HG02798 (cell line): ENCODE measurements around the gene BIN1.
A peak's percentile ranks its signal among the peaks of the same experiment; 100 is the strongest.
"Not testable (repeated sequence)": the region's sequence is repeated elsewhere in the genome, so short reads cannot be mapped to it uniquely, and the experiment has no call there.

Source experiments
- ATAC-seq: cut with Tn5 transposase; IDR thresholded peaks from one replicate; pipeline ENCODE4 v1.9.1; 2021; ENCODE audit warnings: mild to moderate bottlenecking; ENCODE audit not compliant: unreplicated experiment, poor library complexity

Gene BIN1

DNA sequence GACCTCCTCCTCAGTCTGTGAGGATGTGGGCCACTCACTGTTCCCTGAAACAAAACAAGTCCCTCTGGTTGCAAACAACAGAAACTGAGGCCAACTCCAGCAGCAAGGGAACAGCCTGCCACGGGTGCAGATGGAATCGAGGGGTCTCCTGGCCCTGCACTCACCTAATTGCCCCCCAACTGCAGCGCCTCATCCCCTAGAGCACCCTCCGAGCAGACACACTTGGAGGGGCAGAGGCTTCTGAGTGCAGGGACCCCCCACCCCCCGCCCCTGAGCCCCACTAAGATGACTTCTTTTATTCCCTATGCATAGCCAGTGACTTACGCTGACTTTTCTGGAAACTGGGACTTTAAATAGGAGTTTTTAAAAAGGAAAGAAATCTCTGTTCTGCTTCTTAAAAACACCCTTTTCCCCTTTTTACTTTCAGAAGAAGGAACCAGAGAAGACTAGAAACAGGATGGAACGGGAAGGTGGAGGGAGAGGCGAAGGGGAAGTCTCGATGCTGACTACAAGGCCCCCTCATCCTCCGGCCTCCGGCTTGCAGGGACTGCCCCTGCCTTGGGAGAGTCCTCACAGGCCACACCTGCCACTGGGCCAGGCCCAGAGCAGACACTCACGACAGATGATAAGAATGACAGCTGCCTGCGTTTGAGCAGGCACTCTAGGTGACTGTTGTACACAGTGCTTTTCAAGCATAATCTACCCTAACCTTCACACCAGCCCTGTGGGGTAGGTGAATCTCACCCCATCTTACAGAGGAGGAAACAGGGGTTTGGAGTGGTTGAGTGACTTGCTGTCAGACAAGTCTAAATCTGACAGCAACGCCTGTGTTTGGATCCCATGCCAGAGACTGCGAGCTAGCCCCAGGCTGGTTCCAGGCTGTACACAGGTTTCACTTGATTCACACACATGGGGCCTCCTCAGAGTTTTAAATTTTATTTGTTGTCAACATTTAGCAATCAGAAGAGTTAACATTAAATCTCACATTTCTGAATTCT lies 28.2 kb upstream of the BIN1 start:
- ATAC-seq = no peak

DNA sequence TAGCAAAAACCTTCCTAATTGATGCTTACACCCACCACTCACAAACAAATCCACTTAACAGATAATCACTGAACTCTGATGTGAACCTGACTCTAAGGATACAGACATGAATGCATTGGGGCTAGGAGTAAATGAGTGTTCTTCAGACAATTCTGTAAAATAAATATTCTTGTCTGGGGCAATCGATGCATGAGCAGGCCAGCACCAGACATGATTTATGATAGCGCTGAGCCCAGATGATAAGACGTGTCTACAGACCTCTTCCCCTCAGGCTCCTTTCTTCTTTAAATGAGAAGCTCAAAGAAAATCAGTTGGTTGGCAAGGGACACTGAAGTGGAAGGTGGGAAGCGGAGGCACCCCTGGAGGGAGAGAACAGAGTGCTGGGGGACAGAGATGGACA lies 27.3 kb upstream of the BIN1 start:
- no peak for ATAC-seq

DNA sequence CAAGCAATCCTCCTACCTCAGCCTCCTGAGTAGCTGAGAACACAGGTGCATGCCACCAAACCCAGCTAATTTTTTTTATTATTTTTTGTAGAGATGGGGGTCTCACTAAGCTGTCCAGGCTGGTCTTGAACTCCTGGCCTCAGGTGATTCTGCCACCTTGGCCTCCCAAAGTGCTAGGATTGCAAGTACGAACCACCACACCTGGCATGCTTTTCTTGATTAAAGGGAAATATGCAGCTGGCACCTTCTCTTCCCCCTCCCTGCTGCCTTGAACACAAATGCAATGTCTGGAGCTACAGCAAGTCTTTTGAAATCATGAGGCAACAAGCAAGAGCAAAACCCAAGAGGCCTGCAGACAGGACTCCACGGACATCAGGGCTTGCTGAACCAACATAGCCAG lies 26.8 kb upstream of the BIN1 start:
- no peak for ATAC-seq

DNA sequence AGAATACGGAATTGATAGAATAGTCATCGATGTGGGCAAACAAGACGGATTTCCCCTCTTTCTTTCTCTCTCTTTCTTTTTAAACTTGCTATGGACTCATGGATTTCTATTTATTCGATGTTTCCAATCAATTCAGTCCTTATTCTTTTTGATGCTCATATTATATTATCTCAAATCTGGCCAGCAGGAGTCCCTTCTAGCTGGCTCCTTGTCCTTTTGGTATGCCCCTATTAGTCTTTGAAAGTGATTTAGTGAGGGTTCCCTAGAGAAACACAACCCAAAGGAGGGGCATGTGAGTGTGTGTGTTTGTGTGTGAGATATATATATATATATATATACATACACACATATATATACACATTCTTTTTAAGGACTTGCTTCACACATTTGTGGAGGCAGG lies 23.5 kb upstream of the BIN1 start:
- ATAC-seq = no peak

DNA sequence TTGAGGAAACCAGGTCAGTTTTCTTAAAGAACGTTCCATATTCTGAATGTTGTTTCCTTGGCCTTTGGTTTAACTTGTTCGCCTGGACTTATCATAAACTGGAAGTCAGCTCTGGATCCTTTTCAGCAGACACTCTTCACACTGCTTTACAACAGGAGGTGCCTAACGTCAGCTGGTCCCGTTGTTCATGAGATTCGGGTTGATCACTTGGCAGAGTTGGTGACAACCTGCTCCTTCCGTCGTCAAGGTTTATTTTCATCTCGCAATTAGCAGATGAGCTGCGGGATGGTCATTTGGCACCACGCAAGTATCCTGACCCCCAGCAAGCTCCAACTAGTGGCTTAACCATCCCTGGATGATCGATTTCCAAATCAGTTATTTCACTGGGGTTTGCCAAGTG lies 23.0 kb upstream of the BIN1 start:
- no peak for ATAC-seq

DNA sequence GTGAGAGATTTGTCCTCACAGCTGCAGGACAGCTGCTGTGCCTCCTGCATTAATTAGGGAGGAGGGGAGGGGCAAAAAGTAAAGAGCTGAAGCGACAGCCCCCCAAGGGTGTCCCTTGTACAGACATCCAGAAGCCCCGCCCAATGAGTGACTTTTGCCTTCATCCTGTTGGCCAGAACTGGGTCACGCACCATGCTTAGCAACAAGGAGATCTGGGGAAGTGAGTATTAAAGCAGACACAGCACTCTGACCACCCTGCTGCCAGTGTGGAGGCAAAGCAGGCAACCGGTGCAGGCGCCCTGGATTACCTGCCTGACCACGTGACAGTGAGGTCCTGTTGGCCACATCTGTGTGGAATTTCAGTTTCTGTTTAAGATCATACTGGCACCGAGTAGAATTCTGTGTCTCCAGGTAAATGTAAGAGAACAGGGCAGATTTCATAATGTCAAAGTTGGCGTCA lies 21.5 kb upstream of the BIN1 start:
- ATAC-seq = peak; percentile 97

DNA sequence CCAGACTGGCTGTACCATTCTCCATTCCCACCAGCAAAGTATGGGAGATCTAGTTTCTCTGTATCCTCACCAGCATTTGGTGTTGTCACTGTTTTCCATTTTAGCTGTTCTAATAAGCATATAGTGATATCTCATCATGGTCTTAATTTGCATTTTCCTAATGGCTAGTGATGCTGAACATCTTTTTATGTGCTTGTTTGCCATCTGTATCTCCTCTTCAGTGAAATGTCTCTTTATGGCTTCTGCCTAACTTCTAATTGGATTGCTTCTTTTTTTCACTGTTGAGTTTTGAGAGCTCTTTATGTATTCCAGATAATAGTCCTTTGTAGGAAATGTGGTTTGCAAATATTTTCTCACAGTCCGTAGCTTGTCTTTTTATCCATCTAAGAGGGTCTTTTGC lies 18.9 kb upstream of the BIN1 start:
- no peak for ATAC-seq

DNA sequence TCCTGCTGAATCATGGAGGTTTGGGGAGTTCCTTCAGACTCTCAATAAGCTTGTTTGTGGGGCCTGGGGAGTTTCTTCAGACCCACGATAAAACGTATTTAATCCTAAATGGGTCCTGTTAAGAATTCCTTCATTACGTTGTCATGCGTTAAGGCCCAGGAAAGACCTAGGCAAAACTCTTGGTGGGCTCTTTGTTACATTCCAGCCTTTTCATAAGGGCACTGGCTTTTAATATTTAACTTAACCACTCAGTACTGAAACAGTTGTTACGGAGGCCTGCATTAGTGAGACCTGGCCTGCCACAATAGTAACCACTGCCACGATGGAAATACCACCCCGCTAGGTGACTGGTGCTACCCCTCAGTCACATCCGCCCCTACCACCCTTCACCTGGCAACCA lies 17.5 kb upstream of the BIN1 start:
- ATAC-seq = no peak

DNA sequence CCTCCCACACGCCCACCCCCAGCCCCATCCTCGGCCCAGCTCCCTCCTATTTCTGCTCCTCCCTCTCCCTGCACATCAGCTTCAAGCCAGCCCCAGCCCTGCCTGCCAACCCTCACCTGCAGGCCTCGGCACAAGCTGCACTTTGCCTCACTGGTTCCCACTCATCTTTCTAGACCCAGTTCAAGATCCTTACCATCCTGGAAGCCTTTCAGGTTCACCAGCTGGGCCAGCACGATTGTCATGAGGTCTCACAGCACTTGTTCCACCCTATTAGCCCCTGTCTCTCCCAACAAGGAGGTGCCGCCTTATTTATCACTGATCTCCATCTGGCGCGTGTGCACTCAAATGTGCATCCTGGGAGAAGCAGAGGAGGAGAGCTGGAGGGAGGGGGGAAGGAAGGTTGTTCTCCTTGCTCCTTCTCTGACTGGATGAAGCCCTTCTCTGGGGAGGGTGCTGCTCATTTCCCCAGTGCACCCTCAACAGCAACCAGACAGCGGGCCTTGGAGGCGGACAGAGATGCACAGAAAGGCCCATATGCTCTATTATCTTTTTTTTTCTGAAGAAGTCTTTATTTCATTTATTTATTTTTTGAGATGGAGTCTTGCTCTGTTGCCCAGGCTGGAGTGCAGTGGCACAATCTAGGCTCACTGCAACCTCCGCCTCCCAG lies 15.5 kb upstream of the BIN1 start:
- no peak for ATAC-seq

DNA sequence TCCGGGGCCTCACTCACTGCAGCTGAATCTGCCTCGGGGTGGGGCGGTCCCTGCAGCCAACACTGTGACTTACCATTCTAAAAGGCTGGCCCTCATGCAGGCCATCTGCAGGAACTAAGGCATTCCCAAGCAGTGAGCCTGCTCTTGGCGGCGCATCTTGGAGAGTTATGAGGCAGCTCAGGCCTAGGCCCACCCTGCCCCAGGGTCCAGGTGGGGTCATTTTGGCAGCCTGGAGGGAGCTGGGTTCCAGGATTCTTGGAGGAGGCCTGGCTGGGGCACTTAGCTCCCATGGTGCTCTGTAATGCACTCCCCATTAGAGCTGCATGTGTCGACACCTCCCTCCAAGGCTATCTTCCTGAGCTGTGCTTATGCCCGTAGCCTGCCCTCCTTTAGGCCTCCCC lies 14.8 kb upstream of the BIN1 start:
- ATAC-seq = no peak

DNA sequence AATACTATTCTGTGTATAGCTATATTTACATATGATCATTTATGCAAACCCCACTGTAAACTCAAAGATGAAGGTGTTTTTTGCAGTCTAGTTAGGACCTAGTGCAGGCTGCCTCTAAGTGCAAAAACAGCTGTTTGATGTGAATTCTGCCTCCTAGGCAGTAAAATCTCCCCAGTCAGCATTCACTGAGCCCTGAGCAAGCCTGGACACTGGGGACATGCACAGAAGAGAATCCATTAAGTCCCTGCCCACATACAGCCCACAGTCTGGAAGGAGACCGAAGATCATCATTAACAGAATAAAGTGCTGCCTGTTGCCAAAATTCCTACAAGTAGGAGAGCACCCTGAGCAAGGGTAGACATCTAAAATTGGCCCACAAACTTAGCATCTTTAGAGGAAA lies 14.4 kb upstream of the BIN1 start:
- no peak for ATAC-seq

DNA sequence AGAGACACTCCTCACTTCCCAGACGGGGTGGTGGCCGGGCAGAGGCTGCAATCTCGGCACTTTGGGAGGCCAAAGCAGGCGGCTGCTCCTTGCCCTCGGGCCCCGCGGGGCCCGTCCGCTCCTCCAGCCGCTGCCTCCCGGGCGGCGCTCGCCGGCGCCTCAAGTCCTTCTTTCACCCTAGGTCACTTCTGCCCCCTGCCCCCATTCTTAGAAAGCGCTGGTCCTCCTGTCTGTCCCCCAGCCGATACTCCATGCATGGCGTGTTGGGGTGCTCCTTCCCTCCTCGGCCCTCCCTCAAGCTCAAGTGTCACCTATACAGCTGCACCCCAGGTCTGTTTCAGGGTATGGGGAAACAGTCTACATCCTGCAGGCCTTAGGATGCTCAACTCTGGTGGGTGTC lies 13.5 kb upstream of the BIN1 start:
- not testable (repeated sequence) for ATAC-seq

DNA sequence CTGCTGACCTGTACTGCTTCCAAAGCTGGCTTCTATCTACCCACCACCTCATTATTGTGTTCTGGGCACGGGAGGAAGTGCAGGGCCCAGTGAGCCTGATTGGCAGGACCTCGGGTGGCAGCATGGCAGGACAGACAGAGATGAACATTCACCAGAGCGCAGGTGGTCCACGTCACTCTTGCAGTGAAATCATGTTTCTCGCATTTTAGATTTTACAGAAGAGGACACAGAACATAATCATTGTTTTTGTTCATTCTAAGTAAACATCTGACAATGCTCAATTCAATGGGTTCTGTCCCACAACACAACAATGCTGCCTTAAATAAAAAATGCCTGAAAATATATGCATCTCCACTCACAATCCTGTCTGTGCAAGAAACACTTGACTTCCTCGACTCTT lies 11.5 kb upstream of the BIN1 start:
- no peak for ATAC-seq

DNA sequence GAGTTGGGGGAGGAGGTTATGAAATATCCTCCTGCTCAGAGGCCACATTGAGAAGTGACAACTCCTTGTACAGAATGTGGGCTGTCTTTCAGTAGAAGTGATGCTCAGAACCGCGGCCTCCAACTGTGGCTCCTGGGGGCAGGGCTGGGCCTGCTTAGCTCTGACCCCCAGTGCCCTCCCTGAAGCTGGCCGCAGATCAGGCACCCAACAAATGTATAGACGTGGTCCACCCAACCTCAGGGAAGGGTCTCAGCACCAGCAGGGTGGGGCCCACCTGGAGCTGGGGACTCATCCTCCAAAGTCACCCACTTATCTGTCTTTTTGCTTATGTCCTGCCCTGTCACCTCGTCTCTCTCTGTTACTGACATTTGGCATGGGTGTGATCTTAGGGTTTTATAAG lies 11.1 kb upstream of the BIN1 start:
- ATAC-seq = no peak

DNA sequence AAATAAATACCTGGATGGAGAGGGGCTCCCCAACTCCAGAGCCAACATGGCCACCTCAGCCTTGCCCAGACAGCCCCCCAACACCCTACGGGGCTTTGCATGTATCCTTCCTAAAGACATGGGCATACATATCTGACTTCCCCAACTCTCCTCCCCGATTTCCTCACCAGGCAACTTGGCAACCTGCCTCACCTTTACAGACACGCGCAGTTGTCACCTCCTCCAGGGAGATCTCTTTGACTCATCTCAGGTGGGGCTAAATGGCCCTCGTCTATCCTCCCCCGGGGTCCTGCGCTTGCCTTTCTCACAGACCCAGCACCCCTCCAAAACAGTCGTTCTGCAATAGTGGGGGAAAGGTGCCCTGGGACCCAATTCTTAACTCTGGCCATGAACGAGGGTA lies 10.6 kb upstream of the BIN1 start:
- ATAC-seq = no peak

DNA sequence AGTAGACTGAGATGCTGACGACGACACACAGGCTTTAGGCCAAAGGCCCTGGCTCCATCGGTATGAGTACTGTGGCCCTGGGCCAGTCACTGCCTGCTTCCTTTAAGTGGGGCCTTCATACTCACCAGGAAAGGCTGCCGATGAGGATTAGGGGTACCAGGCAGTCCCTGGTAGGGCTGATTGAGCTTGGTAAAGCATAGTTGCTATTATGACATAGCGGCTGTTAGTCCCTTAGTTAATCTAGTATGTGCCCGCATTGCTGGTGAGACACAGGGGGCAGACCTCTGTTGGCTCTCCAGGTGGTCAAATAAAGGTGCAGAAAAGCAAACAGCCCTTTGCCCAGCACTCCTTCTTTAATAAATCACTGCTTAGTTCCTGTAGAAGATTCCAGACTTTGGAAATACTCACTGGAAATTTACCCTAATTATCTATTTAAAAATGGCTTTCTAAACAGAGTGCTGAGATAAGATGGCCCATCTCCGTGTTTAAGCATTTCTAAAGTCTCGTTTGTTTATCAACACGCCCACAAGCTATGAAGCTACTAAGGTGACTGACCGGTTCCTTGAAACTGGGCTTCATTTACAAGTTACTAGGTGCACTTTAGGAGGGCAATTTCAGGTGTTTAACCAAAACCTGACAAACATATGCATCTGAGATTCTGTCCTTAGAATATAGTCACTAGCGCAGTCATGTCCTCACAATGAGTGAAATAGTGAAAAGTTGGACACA lies 8.7 kb upstream of the BIN1 start:
- no peak for ATAC-seq

DNA sequence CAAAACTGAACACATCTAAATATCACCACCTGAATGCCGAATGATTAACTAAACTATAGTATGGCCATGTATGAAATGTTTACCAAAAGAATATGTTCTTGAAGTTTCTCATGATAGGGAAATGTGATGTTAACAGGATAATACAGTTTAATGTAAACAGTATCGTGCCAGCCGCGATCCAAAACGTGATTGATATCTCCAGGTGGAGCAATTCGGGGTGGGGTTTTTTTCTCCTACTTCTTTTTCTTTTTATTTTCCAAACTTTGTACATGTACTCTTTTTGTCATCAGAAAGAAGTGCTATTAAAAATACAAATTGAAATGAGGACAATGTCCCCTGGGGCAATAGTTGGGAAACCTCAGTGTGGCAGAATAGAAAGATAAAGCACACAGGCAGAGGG lies 4.0 kb upstream of the BIN1 start:
- ATAC-seq = no peak

DNA sequence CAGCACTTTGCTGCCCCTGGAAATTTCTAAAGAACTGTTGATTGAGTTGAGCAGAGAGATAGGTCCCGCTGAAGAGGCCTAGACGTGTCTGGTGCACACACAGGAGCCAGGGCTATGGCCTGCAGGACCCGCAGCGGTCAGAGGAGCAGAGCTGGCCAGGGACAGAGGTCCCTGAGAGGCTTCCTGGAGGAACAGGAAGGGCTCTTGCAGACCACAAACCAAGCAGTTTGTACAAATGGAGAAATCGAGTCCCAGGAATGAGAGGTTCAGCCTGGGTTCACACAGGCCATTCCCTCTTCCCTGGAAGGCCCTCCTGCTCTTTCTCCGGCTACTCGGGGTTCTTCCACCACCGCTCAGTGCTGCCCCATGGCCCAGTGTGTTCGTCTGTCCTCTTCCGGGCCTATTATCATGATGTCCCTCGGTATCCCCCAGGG lies 1.2 kb upstream of the BIN1 start:
- no peak for ATAC-seq

DNA sequence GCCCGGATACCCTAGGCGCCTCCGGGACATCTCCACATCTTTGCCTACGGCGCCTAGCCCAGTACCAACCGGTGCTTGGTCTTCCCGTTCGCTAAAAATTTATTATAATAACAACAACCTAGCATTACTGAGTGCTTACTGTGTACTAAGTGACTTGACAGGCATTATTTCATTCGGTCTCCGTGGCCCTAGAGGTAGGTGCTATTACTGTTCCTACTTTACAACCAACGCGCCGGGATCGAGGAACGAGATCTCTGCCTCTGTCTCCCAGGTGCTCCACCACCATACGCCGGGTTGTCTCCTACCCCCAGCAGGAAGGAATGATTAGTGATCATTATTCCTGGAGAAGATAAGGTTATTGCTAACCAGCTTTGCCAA lies 657 bp upstream of the BIN1 start:
- peak; percentile 18 for ATAC-seq

DNA sequence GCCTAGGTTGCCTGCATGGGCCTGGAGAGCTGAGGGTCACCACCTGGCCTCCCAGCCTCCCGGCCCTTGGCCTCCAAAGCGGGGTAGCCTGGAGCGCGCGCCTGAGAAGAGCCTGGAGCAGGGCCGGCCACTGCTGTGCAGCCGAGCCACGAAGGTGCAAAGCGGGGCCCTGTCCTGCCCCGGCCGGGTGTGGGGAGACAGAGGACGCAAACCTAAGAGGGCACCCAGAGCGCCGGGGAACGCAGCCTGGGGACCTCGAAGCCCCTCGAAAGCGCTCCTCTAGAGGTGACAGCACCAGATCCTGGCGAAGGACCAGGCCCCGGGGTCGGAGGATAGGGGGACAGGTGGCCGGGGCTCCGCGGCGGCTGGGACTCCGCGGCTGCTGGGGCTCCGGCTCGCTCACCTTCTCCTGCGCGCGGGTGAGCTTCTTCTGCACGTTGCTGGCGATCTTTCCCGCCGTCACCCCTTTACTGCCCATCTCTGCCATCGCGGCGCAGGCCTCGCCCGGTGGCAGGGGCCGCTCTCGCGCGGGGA lies 430 bp downstream of the BIN1 start:
- ATAC-seq = peak; percentile 4
